Measurements from ENCODE around the gene CILP2. TPM values are rescaled to one million over a fixed set of nuclear protein-coding genes. Genes with fewer than 3 reads are reported as not detected.

Gene CILP2
- total and polyA plus RNA-seq, 2 of the 4 experiments (the other 2 are of a cell fraction): 0.18 to 0.87 TPM

GRCh38 chr19:19515642-19516519 is 22.2 kb upstream of the CILP2 start, which contains the start of gene NDUFA13:
NDUFA13 (plus strand) TSS chr19:19516225; CDS start chr19:19516239, 14 bp downstream.
- Histone ChIP-seq H3K27ac (ENCODE audit: insufficient read depth, low read length) (peak within 1 kb of the TSS; percentile 81), H3K4ac (ENCODE audit: low read depth, low read length) (peak within 1 kb of the TSS; percentile 94), H3K9me3 (ENCODE audit: control insufficient read depth, insufficient read depth, low read length) (0 out of 2 replicates have a peak, but pooled peaks cover 3% of the 10 kb centered on the region), H2BK15ac (ENCODE audit: low read depth, low read length) (no peak within 1 kb of the TSS; the same call in 1 of the 3 replicates), H3K4me2 (ENCODE audit: low read depth, low read length) (peak within 1 kb of the TSS; percentile 81), H2AK5ac (ENCODE audit: low read depth, low read length) (peak within 1 kb of the TSS; percentile 89), H4K20me1 (ENCODE audit: insufficient read depth, low read length) (peaks cover 4% of the 10 kb centered on the region; the same call in 1 of the 2 replicates), H4K8ac (ENCODE audit: low read depth in 2 of 2, low read length in 2 of 2) (peak within 1 kb of the TSS; percentile 98), H2BK120ac (ENCODE audit: low read depth, low read length) (peak within 1 kb of the TSS; percentile 71; the same call in 1 of the 2 replicates), H3K4me1 (ENCODE audit: control insufficient read depth, insufficient read depth, low read length) (peaks cover 5% of the 10 kb centered on the region; the same call in 1 of the 2 replicates), H3K79me1 (ENCODE audit: low read depth in 1 of 2, low read length in 2 of 2) (peaks cover 22 to 57% of the 10 kb centered on the region in 2 experiments), H3K9ac (ENCODE audit: low read depth, low read length) (peak within 1 kb of the TSS; percentile 84), H3K23ac (ENCODE audit: low read depth, low read length) (peak within 1 kb of the TSS; percentile 87), H2AK9ac (replicated peaks; ENCODE audit: low read depth, low read length, poor library complexity) (peak within 1 kb of the TSS; percentile 98), H2AFZ (replicated peaks; ENCODE audit: low read length, poor library complexity) (peak within 1 kb of the TSS; percentile 99), H4K91ac (ENCODE audit: insufficient read depth, low read depth, low read length) (peak within 1 kb of the TSS; percentile 82), H3K36me3 (ENCODE audit: control insufficient read depth, insufficient read depth, low read length) (peaks cover 9% of the 10 kb centered on the region), H3K4me3 (ENCODE audit: insufficient read depth, low read depth, low read length) (peak within 1 kb of the TSS; percentile 60), H2BK20ac (ENCODE audit: low read depth, low read length) (no peak within 1 kb of the TSS), H3K18ac (ENCODE audit: low read depth, low read length) (peak within 1 kb of the TSS; percentile 63), H3K56ac (ENCODE audit: extremely low read depth, insufficient read depth, low read length) (peak within 1 kb of the TSS; percentile 79), H3K9me1 (ENCODE audit: insufficient read depth, low read length) (peaks cover under 1% of the 10 kb centered on the region; the same call in 1 of the 2 replicates), H3K14ac (replicated peaks; ENCODE audit: low read depth, low read length) (peak within 1 kb of the TSS; percentile 92), H2BK5ac (ENCODE audit: low read depth, low read length, poor library complexity, severe bottlenecking) (peak within 1 kb of the TSS; percentile 68), H3K27me3 (ENCODE audit: control insufficient read depth, insufficient read depth, low read length) (no peaks in the 10 kb centered on the region), H4K5ac (ENCODE audit: low read depth, low read length) (peak within 1 kb of the TSS; percentile 88)
- DNase-seq (peak; percentile 90), ATAC-seq (ENCODE audit: low read depth) (peak; percentile 92)
- 6% methylated on average over 41 of the region's 61 CpGs; no CpG with 5 or more reads in 1 of the 2 experiments for WGBS, 2 experiments (ENCODE audit: extremely low coverage in 2 of 2, insufficient read length in 1 of 2)
- CTCF ChIA-PET: interaction anchor here (0.8 kb wide), 1 partner anchor 38 kb away, joined by 3 read pairs; no protein-coding TSS in a partner anchor
- intact Hi-C loops (cut with micrococcal nuclease): no loop called here
- BruUV-seq (replicated peaks): no TSS peak
- in situ Hi-C loops (cut with MboI; ENCODE audit: low sequenced_read_pairs): no loop called here
- POLR2A ChIA-PET (ENCODE audit: unreplicated experiment): no interaction called here
- dilution Hi-C loops (cut with HindIII; ENCODE audit: low sequenced_read_pairs, unreplicated experiment): no loop called here
- TF ChIP-seq BHLHE40 (IDR thresholded peaks at IDR 0.05; ENCODE audit: low read depth, low read length): no peak; the same call in 1 of the 2 replicates
- no peak for TF ChIP-seq CEBPB (IDR thresholded peaks at IDR 0.05; ENCODE audit: low read depth, low read length)
- 0 out of 2 replicates have a peak, but pooled peaks have one; percentile 15 for TF ChIP-seq MAZ (IDR thresholded peaks at IDR 0.05; ENCODE audit: borderline replicate concordance, low read depth, low read length)
- TF ChIP-seq, protein P1, sequence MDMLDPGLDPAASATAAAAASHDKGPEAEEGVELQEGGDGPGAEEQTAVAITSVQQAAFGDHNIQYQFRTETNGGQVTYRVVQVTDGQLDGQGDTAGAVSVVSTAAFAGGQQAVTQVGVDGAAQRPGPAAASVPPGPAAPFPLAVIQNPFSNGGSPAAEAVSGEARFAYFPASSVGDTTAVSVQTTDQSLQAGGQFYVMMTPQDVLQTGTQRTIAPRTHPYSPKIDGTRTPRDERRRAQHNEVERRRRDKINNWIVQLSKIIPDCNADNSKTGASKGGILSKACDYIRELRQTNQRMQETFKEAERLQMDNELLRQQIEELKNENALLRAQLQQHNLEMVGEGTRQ (IDR thresholded peaks at IDR 0.05; ENCODE audit: low read depth, low read length): 0 out of 2 replicates have a peak, but pooled peaks have one; percentile 26
- no peak for TF ChIP-seq RFX5 (IDR thresholded peaks at IDR 0.05; ENCODE audit: low read depth, low read length)
- TF ChIP-seq POLR2A (IDR thresholded peaks at IDR 0.05; ENCODE audit: low read depth, low read length): peak; percentile 72
- TF ChIP-seq NFE2L2 (IDR thresholded peaks at IDR 0.05; ENCODE audit: low read depth, low read length): no peak
- TF ChIP-seq, protein P2, sequence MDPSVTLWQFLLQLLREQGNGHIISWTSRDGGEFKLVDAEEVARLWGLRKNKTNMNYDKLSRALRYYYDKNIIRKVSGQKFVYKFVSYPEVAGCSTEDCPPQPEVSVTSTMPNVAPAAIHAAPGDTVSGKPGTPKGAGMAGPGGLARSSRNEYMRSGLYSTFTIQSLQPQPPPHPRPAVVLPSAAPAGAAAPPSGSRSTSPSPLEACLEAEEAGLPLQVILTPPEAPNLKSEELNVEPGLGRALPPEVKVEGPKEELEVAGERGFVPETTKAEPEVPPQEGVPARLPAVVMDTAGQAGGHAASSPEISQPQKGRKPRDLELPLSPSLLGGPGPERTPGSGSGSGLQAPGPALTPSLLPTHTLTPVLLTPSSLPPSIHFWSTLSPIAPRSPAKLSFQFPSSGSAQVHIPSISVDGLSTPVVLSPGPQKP (IDR thresholded peaks at IDR 0.05; ENCODE audit: borderline replicate concordance, low read depth, low read length): 0 out of 2 replicates have a peak, but pooled peaks have one; percentile 62
- no peak for TF ChIP-seq CHD1 (IDR thresholded peaks at IDR 0.05; ENCODE audit: low read depth, low read length)
- TF ChIP-seq FOS (IDR thresholded peaks at IDR 0.05; ENCODE audit: low read depth, low read length): no peak
- TF ChIP-seq CTCF (conservative IDR thresholded peaks at IDR 0.05; ENCODE audit: low read depth, low read length): 0 out of 2 replicates have a peak, but pooled peaks have one; percentile 2
- TF ChIP-seq RCOR1 (IDR thresholded peaks at IDR 0.05; ENCODE audit: insufficient replicate concordance, low read length): no peak
- no peak for TF ChIP-seq MAFK (IDR thresholded peaks at IDR 0.05; ENCODE audit: low read depth, low read length)

Data from IMR-90 (cell line).